Measurements from ENCODE around the gene HIP1.
A peak's percentile ranks its signal among the peaks of the same experiment; 100 is the strongest.

Gene HIP1

DNA sequence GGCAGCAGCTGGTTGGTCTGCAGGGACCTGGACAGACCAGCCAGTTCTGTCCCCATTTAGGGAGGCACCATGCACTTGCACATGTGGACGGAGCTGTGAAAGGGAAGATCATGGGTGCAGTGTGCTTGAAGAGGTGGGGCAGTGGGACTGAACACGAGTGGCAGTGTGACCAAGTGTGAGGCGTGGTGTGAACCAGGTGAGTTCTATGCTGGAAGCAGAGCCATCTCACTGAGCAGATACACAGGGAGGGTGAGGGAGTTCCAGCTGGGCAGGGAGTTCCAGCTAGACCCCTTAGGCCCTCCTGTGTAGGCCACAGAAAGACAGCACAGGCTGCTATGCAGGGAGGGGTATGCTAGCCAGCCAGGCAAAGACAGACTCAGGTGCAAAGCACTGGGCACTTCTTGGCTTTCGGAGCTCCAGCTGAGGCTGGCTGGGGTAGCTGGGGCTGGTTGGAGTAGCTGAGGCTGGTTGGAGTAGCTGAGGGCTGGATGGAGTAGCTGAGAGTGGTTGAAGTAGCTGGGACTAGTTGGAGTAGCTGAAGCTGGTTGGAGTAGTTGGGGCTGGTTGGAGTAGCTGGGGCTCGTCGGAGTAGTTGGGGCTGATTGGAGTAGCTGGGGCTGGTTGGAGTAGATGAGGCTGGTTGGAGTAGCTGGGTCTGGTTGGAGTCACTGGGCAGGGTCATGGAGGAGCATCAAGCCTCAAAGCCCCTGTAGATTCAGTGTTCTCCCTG lies 90.9 kb downstream of the HIP1 start:
- TF ChIP-seq, protein P1, sequence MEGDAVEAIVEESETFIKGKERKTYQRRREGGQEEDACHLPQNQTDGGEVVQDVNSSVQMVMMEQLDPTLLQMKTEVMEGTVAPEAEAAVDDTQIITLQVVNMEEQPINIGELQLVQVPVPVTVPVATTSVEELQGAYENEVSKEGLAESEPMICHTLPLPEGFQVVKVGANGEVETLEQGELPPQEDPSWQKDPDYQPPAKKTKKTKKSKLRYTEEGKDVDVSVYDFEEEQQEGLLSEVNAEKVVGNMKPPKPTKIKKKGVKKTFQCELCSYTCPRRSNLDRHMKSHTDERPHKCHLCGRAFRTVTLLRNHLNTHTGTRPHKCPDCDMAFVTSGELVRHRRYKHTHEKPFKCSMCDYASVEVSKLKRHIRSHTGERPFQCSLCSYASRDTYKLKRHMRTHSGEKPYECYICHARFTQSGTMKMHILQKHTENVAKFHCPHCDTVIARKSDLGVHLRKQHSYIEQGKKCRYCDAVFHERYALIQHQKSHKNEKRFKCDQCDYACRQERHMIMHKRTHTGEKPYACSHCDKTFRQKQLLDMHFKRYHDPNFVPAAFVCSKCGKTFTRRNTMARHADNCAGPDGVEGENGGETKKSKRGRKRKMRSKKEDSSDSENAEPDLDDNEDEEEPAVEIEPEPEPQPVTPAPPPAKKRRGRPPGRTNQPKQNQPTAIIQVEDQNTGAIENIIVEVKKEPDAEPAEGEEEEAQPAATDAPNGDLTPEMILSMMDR (IDR thresholded peaks at IDR 0.05; ENCODE audit: low read depth, low read length): no peak
- no peak for DNase-seq (ENCODE audit: extremely low read depth, low read depth)

DNA sequence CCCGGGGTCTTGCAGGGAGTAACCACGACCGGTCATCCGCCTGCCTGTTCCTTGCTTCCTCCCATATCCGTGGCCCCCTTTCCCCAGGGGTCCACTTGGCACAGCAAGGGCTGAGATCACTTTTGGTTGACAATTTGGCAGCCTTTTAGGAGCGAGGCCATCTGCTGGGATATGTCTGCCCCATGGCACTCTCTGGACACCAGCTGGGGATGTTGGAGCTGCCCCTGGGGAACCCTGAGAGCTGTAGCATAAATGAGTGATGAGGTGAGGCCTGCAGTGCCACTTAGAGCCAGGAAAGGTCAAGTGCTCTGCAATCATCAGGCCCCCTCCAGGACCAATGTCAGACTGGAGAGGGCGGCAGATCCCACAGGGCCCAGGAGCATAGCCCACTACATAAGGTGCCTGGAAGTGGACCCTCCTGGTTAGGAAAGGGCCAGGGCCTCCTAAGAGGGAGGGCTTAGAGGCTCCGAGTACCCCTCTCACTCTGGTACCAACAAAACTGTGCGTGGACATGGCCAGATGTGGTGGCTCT lies 92.1 kb downstream of the HIP1 start:
- no peak for DNase-seq (ENCODE audit: extremely low read depth, low read depth)
- TF ChIP-seq, protein P1 (IDR thresholded peaks at IDR 0.05; ENCODE audit: low read depth, low read length): no peak

DNA sequence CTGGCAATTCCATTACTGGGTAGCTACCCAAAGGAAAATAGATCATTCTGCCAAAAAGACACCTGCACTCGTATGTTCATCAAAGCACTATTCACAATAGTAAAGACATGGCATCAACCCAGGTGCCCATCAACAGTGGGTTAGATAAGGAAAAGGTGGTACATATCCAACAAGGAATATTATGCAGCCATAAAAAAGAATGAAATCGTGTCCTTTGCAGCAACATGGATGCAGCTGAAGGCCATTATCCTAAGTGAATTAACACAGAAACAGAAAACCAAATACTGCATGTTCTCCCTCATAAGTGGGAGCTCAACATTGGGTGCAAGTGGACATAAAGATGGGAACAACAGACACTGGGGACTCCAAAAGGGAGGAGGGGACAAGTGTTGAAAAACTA lies 93.2 kb downstream of the HIP1 start:
- no peak for DNase-seq (ENCODE audit: extremely low read depth, low read depth)
- TF ChIP-seq, protein P1 (IDR thresholded peaks at IDR 0.05; ENCODE audit: low read depth, low read length): no peak

DNA sequence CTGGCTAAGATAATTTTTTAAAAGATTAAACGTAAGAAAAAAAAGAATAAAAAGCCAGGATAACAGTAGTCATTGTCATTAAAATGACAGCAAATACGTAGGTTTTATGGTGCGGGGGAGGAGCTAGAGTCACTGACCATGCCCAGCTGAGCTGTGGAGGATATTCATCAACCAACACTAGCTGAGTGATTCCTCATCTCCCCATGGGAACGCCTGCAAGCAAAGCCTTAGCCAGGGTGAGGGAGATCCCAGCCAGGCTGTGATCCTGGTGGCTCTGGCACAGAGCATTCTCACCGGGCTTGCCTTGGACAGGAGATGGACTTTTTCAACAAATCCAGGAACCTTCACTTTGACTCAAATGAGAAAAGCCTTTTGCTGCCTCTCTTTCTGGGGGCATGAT lies 94.2 kb downstream of the HIP1 start:
- TF ChIP-seq, protein P1 (IDR thresholded peaks at IDR 0.05; ENCODE audit: low read depth, low read length): no peak
- DNase-seq (ENCODE audit: extremely low read depth, low read depth): no peak

DNA sequence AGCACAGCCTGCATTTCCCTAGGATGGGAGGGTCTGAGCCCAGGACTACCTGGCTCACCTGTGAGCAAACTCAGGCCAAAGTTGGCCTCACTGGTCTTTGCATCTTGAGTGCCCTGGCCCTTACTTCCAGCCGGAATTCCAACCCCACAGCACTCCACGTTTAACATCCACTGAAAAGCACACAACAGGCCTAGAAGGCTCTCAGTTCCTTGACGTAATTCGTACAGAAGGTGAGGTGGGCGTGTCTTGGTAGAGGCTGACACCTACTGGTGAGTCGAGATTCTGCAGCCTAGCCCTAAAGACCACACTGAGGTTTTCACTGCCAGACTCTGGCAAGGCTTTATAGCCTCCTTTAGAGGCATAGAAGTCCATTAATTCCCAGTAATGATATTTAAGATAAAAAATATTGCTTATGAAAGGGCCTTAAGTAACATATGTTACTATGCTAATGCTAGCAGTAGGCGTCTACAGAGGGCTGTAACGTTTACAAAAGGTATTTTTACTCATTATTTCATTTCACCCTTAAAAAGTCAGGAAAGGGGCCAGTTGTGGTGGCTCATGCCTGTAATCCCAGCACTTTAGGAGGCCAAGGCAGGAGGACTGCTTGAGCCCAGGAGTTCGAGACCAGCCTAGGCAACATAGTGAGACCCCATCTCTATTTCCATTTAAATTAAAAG lies 95.8 kb downstream of the HIP1 start:
- peak; percentile 18 for DNase-seq (ENCODE audit: extremely low read depth, low read depth)
- TF ChIP-seq, protein P1 (IDR thresholded peaks at IDR 0.05; ENCODE audit: low read depth, low read length): peak; percentile 69

DNA sequence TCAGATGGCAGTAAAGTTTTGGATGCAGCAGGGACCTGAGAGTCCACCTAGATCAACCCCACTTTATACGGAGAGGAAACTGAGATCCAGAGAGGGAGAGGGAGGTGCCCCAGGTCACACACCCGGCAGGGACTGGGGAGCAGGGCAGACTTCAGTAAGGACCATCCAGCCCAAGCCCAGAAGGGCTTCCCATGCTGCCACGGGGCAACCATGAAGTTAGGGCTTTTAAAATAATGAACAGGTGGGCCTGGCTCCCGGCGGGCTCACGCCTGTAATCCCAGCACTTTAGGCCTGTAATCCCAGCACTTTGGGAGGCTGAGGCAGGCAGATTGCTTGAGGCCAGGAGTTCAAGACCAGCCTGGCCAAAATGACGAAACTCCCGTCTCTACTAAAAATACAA lies 98.5 kb downstream of the HIP1 start:
- no peak for DNase-seq (ENCODE audit: extremely low read depth, low read depth)
- TF ChIP-seq, protein P1 (IDR thresholded peaks at IDR 0.05; ENCODE audit: low read depth, low read length): no peak

DNA sequence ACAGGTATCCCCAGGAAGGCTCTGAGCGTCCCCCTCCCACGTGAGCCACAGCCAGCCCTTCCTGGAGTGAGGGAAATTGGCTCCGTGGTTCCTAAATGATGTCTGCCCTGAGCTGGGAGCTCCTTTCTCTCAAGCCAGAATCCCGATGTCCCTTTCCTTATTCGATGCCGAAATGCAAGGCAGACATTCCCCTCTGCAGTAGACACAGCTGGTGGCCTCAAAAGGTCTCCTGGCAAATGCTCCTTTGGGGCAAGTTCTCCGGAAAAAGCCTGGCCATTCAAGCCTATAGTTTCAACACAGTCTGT lies 98.9 kb downstream of the HIP1 start:
- no peak for DNase-seq (ENCODE audit: extremely low read depth, low read depth)

More for the DNA sequence above, 98.9 kb downstream of the HIP1 start:
- TF ChIP-seq, protein P1 (IDR thresholded peaks at IDR 0.05; ENCODE audit: low read depth, low read length): no peak

Data from AG09319 (cell line).